ENCODE results near the gene CDC6.
"Not testable (repeated sequence)": the region's sequence is repeated elsewhere in the genome, so short reads cannot be mapped to it uniquely, and the experiment has no call there.

Gene CDC6

DNA sequence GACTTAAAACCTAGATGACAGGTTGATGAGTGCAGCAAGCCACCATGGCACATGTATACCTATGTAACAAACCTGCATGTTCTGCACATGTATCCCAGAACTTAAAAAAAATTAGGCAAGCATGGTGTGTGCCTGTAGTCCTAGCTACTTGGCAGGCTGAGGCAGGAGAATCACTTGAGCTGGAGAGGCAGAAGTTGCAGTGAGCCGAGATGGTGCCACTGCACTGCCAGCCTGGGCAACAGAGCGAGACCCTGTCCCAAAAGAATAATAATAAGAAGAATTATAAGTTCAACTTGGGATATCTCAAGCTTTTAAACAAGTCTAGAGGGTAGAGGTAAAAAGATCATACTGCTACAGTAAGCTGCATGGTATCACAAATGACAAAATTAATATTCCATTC is 9.8 kb downstream of the CDC6 start:
- POLR2A ChIA-PET, result interaction anchor here (0.6 kb wide), 2 partner anchors 38 to 796 kb away, joined by 3 to 5 read pairs; no protein-coding TSS in a partner anchor
- Histone ChIP-seq H3K27me3 (replicated peaks in 2 of 5; ENCODE audit: control insufficient read depth in 4 of 5, insufficient read depth in 5 of 5, low read length in 4 of 5) (no peaks in the 10 kb centered on the region), H3K9me3 (ENCODE audit: control extremely low read depth in 1 of 5, control insufficient read depth in 4 of 5, insufficient read depth in 2 of 5, low read depth in 1 of 5, low read length in 4 of 5) (no peaks in the 10 kb centered on the region), H3K27ac (ENCODE audit: insufficient read depth in 1 of 2, low read depth in 1 of 2, low read length in 2 of 2, poor library complexity in 1 of 2, severe bottlenecking in 2 of 2) (no peak overlapping the region), H3K36me3 (ENCODE audit: control insufficient read depth in 4 of 4, insufficient read depth in 4 of 4, low read length in 3 of 4) (peaks cover 10 to 91% (median 26%) of the 10 kb centered on the region in 4 experiments), H3K4me3 (ENCODE audit: control insufficient read depth in 1 of 7, extremely low read depth in 1 of 7, insufficient read depth in 4 of 7, low read depth in 2 of 7, low read length in 6 of 7) (no peak overlapping the region), H3K4me1 (ENCODE audit: control extremely low read depth in 1 of 4, control insufficient read depth in 4 of 4, insufficient read depth in 4 of 4, low read length in 3 of 4) (no peaks in the 10 kb centered on the region)
- no peak for DNase-seq
- 100% methylated on average over 1 of the region's 2 CpGs for WGBS (ENCODE audit: insufficient coverage)
- CTCF ChIA-PET, result interaction anchor here (0.9 to 50.4 kb wide), 7 partner anchors 9 to 94 kb away, joined by 3 to 1388 read pairs (median 4); partner anchors contain the start of genes GJD3 and RARA

DNA sequence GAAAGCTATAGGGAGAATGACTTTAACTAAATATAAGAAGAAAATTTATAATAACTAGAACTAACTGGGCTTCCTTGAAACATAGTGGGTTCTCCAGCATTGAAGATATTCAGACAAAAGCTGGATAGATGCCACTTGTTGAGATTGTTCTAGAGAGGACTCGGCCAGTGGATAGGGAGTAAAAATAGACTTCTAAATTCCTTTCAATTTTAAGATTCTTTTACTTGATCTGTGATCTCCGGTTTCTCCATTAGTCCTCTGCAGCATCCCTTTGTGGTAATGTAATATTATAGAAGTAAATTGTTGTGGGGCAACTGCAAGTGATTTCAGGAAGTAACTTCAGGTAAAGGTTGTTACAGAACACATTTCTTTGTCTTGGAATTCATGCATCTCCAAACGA is 11.0 kb downstream of the CDC6 start:
- WGBS (ENCODE audit: insufficient coverage), result 90% methylated on average over 2 of the region's 3 CpGs
- peaks cover 6 to 10% (median 7%) of the 10 kb centered on the region in 4 experiments for H3K4me1 ChIP-seq (ENCODE audit: control extremely low read depth in 1 of 4, control insufficient read depth in 4 of 4, insufficient read depth in 4 of 4, low read length in 3 of 4)
- no peak overlapping the region for H3K4me3 ChIP-seq (ENCODE audit: control insufficient read depth in 1 of 7, extremely low read depth in 1 of 7, insufficient read depth in 4 of 7, low read depth in 2 of 7, low read length in 6 of 7)
- peaks cover 10 to 93% (median 23%) of the 10 kb centered on the region in 4 experiments for H3K36me3 ChIP-seq (ENCODE audit: control insufficient read depth in 4 of 4, insufficient read depth in 4 of 4, low read length in 3 of 4)
- ChIA-PET CTCF (interaction anchor here (0.6 to 50.4 kb wide), 7 partner anchors 9 to 232 kb away, joined by 3 to 1388 read pairs (median 3); partner anchors contain the start of genes CDC6 and GJD3), POLR2A (interaction anchor here (1.5 kb wide), 1 partner anchor 56 kb away, joined by 5 read pairs; no protein-coding TSS in a partner anchor)
- DNase-seq, result no peak
- no peak overlapping the region for H3K27ac ChIP-seq (ENCODE audit: insufficient read depth in 1 of 2, low read depth in 1 of 2, low read length in 2 of 2, poor library complexity in 1 of 2, severe bottlenecking in 2 of 2)
- no peaks in the 10 kb centered on the region for H3K27me3 ChIP-seq (replicated peaks in 2 of 5; ENCODE audit: control insufficient read depth in 4 of 5, insufficient read depth in 5 of 5, low read length in 4 of 5)
- H3K9me3 ChIP-seq (ENCODE audit: control extremely low read depth in 1 of 5, control insufficient read depth in 4 of 5, insufficient read depth in 2 of 5, low read depth in 1 of 5, low read length in 4 of 5), result no peaks in the 10 kb centered on the region

DNA sequence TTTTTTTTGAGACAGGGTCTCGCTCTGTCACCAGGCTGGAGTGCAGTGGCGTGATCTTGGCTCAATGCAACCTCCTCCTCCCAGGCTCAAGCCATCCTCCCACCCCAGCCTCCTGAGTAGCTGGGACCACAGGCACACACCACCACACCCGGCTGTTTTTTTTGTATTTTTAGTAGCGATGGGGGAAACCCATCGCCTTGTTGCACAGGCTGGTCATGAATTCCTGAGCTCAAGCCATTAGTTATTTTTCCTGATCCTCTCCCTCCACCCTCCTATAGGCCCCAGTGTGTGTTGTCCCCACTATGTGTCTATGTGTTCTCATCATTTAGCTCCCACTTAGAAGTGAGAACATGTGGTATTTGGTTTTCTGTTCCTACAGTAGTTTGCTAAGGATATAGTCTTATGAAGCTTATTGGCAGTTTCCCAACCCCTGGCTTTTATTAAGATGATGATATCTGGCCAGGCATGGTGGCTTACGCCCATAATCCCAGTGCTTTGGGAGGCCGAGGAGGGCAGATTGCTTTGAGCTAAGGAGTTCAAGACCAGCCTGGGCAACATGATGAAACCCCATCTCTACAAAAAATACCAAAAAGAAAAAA is 11.6 kb downstream of the CDC6 start:
- 100% methylated on average over 2 of the region's 7 CpGs for WGBS (ENCODE audit: insufficient coverage)
- H3K4me3 ChIP-seq (ENCODE audit: control insufficient read depth in 1 of 7, extremely low read depth in 1 of 7, insufficient read depth in 4 of 7, low read depth in 2 of 7, low read length in 6 of 7); DNase-seq; H3K27ac ChIP-seq (ENCODE audit: insufficient read depth in 1 of 2, low read depth in 1 of 2, low read length in 2 of 2, poor library complexity in 1 of 2, severe bottlenecking in 2 of 2); H3K9me3 ChIP-seq (ENCODE audit: control extremely low read depth in 1 of 5, control insufficient read depth in 4 of 5, insufficient read depth in 2 of 5, low read depth in 1 of 5, low read length in 4 of 5); H3K27me3 ChIP-seq (replicated peaks in 2 of 5; ENCODE audit: control insufficient read depth in 4 of 5, insufficient read depth in 5 of 5, low read length in 4 of 5): not testable (repeated sequence)
- POLR2A ChIA-PET, result interaction anchor here (0.6 to 1.5 kb wide), 2 partner anchors 12 to 56 kb away, joined by 4 to 5 read pairs; no protein-coding TSS in a partner anchor
- H3K36me3 ChIP-seq (ENCODE audit: control insufficient read depth in 4 of 4, insufficient read depth in 4 of 4, low read length in 3 of 4), result peaks cover 10 to 93% (median 20%) of the 10 kb centered on the region in 4 experiments
- H3K4me1 ChIP-seq (ENCODE audit: control extremely low read depth in 1 of 4, control insufficient read depth in 4 of 4, insufficient read depth in 4 of 4, low read length in 3 of 4), result peaks cover 7 to 15% (median 8%) of the 10 kb centered on the region in 4 experiments
- CTCF ChIA-PET, result interaction anchor here (0.6 to 50.4 kb wide), 9 partner anchors 9 to 232 kb away, joined by 3 to 1388 read pairs (median 3); partner anchors contain the start of genes CDC6 and GJD3

DNA sequence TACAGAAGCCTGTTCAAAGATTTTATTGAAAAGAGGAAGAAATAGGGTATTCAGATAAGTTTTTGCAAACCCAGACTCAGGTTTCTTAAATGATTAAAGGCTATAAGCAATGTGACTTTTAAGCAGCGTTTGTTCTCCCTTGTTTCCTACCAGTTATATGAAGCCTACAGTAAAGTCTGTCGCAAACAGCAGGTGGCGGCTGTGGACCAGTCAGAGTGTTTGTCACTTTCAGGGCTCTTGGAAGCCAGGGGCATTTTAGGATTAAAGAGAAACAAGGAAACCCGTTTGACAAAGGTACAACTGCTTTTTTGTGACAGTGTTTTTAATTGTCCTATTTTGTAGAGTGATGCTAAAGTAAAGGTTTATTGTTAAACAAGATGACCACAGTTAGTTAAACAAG is 13.6 kb downstream of the CDC6 start:
- 86% methylated on average over 4 of the region's 4 CpGs for WGBS (ENCODE audit: insufficient coverage)
- POLR2A ChIA-PET, result no interaction called here

DNA sequence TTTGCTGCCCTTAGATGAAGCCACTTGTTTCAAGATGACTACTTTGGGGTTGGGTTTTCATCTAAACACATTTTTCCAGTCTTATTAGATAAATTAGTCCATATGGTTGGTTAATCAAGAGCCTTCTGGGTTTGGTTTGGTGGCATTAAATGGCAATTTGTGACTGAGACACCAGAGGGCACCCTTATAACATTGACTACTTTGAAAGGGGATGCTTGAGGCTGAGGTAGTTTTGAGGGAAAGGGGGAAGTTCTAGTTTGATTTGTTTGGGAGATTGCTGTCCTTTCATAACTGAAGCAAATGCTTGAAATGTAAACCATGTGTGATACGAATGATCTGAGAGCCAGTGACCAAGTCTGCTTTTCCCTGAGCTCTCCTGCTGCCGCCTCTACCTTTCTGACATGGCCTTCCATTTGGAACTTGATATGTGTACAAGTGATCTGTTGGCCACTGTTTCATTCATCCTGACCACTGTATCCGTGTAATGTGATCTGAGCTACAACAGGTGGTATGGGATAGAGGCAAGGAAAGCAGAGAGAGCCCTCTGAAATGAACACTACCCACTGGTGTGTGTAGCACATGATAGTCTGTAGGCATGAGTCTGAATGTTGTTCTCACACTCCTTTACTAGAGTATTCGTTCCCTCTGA is 15.5 kb downstream of the CDC6 start:
- H3K27ac ChIP-seq (ENCODE audit: insufficient read depth in 1 of 2, low read depth in 1 of 2, low read length in 2 of 2, poor library complexity in 1 of 2, severe bottlenecking in 2 of 2), result no peak overlapping the region
- H3K27me3 ChIP-seq (replicated peaks in 2 of 5; ENCODE audit: control insufficient read depth in 4 of 5, insufficient read depth in 5 of 5, low read length in 4 of 5), result no peaks in the 10 kb centered on the region
- ChIA-PET CTCF (interaction anchor here (0.6 to 50.4 kb wide), 12 partner anchors 9 to 113 kb away, joined by 3 to 1388 read pairs (median 10); partner anchors contain the start of genes CDC6 and GJD3), POLR2A (interaction anchor here (0.8 to 2.3 kb wide), 5 partner anchors 9 to 52 kb away, joined by 3 to 7 read pairs (median 3); no protein-coding TSS in a partner anchor)
- WGBS (ENCODE audit: insufficient coverage), result 63% methylated on average over 4 of the region's 4 CpGs
- peak; percentile 82 to 88 (median 83) for DNase-seq
- H3K36me3 ChIP-seq (ENCODE audit: control insufficient read depth in 4 of 4, insufficient read depth in 4 of 4, low read length in 3 of 4), result peaks cover 5 to 60% (median 6%) of the 10 kb centered on the region in 4 experiments
- H3K9me3 ChIP-seq (ENCODE audit: control extremely low read depth in 1 of 5, control insufficient read depth in 4 of 5, insufficient read depth in 2 of 5, low read depth in 1 of 5, low read length in 4 of 5), result no peaks in the 10 kb centered on the region
- H3K4me1 ChIP-seq (ENCODE audit: control extremely low read depth in 1 of 4, control insufficient read depth in 4 of 4, insufficient read depth in 4 of 4, low read length in 3 of 4), result peaks cover 16 to 39% (median 26%) of the 10 kb centered on the region in 4 experiments
- H3K4me3 ChIP-seq (ENCODE audit: control insufficient read depth in 1 of 7, extremely low read depth in 1 of 7, insufficient read depth in 4 of 7, low read depth in 2 of 7, low read length in 6 of 7), result no peak overlapping the region

More for the DNA sequence above, 13.6 kb downstream of the CDC6 start:
- no peaks in the 10 kb centered on the region for H3K9me3 ChIP-seq (ENCODE audit: control extremely low read depth in 1 of 5, control insufficient read depth in 4 of 5, insufficient read depth in 2 of 5, low read depth in 1 of 5, low read length in 4 of 5)
- H3K4me3 ChIP-seq (ENCODE audit: control insufficient read depth in 1 of 7, extremely low read depth in 1 of 7, insufficient read depth in 4 of 7, low read depth in 2 of 7, low read length in 6 of 7), result no peak overlapping the region
- CTCF ChIA-PET, result interaction anchor here (1.4 to 50.4 kb wide), 6 partner anchors 11 to 82 kb away, joined by 3 to 1388 read pairs (median 58); partner anchors contain the start of genes GJD3 and WIPF2
- H3K4me1 ChIP-seq (ENCODE audit: control extremely low read depth in 1 of 4, control insufficient read depth in 4 of 4, insufficient read depth in 4 of 4, low read length in 3 of 4), result peaks cover 7 to 21% (median 9%) of the 10 kb centered on the region in 4 experiments
- DNase-seq, result peak in 2 of 3 donors; percentile 42 to 43
- no peaks in the 10 kb centered on the region for H3K27me3 ChIP-seq (replicated peaks in 2 of 5; ENCODE audit: control insufficient read depth in 4 of 5, insufficient read depth in 5 of 5, low read length in 4 of 5)
- no peak overlapping the region for H3K27ac ChIP-seq (ENCODE audit: insufficient read depth in 1 of 2, low read depth in 1 of 2, low read length in 2 of 2, poor library complexity in 1 of 2, severe bottlenecking in 2 of 2)
- peaks cover 6 to 76% (median 9%) of the 10 kb centered on the region in 4 experiments for H3K36me3 ChIP-seq (ENCODE audit: control insufficient read depth in 4 of 4, insufficient read depth in 4 of 4, low read length in 3 of 4)

DNA sequence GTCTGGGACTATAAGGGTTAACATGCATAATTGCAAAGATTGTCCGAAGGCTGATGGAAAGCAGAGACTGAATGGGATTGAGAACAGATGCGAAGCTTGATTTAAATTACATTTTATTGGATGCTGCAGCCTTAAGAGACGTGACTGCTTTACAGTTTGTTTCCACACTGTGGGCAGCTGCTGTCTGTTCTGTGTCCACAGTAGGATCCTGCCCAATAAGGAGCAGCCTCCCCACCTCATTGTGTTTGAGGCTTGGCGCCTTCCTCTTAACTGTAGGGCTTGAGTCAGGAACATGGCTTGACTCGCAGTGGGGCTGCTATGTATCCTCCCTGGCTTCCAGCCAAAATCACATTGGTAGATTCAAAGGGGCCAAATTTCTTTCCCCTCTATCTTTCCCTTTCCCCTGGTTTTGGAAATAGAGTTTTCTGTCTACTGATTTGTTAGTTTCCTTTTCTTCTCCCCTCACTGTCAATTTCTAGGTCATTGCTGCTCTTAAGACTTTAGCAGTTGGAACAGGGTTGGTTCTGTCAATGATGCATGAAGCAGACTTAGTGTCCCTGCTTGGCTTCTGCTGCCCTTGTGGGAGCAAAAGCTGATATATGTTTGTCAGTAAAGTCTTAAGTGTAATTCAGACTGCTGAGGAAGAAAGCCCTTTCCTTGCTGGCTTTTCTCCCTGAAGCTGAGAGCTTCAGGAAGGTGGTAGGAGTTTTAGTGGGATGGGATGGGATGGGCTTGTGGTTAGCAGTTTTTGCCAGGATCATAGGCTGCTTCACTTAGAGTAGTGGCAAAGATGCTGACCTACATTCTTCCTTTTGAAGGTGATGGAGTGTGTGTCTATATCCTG is 16.3 kb downstream of the CDC6 start:
- Histone ChIP-seq H3K36me3 (ENCODE audit: control insufficient read depth in 4 of 4, insufficient read depth in 4 of 4, low read length in 3 of 4) (peaks cover 2 to 52% (median 5%) of the 10 kb centered on the region in 4 experiments), H3K27ac (ENCODE audit: insufficient read depth in 1 of 2, low read depth in 1 of 2, low read length in 2 of 2, poor library complexity in 1 of 2, severe bottlenecking in 2 of 2) (no peak overlapping the region), H3K4me3 (ENCODE audit: control insufficient read depth in 1 of 7, extremely low read depth in 1 of 7, insufficient read depth in 4 of 7, low read depth in 2 of 7, low read length in 6 of 7) (no peak overlapping the region), H3K9me3 (ENCODE audit: control extremely low read depth in 1 of 5, control insufficient read depth in 4 of 5, insufficient read depth in 2 of 5, low read depth in 1 of 5, low read length in 4 of 5) (no peaks in the 10 kb centered on the region), H3K27me3 (replicated peaks in 2 of 5; ENCODE audit: control insufficient read depth in 4 of 5, insufficient read depth in 5 of 5, low read length in 4 of 5) (no peaks in the 10 kb centered on the region), H3K4me1 (ENCODE audit: control extremely low read depth in 1 of 4, control insufficient read depth in 4 of 4, insufficient read depth in 4 of 4, low read length in 3 of 4) (peaks cover 23 to 47% (median 34%) of the 10 kb centered on the region in 4 experiments)
- 97% methylated on average over 4 of the region's 5 CpGs for WGBS (ENCODE audit: insufficient coverage)
- DNase-seq, result peak in 1 of 3 donors; percentile 22
- CTCF ChIA-PET, result interaction anchor here (0.6 to 50.4 kb wide), 14 partner anchors 10 to 228 kb away, joined by 3 to 1388 read pairs (median 8); partner anchors contain the start of genes CDC6 and GJD3
- POLR2A ChIA-PET, result interaction anchor here (0.8 to 2.3 kb wide), 4 partner anchors 8 to 51 kb away, joined by 3 to 7 read pairs (median 4); no protein-coding TSS in a partner anchor
